ENCODE results near the gene MAPK9. TPM values are rescaled to one million over a fixed set of nuclear protein-coding genes. Genes with fewer than 3 reads are reported as not detected.

Gene MAPK9
- total and polyA plus RNA-seq, 9 of the 15 experiments (the other 6 are each of a cell fraction or from before 2014, with no cell fraction given), result 4.8 to 58.0 (median 29.9) TPM

DNA sequence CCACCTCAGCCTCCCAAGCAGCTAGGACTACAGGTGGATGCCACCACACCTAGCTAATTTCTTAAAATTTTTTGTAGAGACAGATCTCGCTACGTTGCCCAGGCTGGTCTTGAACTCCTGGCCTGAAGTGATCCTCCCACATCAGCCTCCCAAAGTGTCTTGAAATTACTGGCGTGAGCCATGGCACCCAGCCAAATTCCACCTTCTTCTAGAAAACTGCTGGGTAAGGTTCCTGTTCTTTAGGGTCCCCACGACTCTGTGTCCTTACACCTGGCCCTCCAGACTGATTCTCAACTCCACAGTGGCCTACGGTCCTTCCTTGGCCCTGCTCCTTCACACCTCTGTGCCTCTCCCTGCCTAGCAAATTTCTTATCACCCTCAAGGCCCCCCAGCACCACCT is 1.9 kb downstream of the MAPK9 start:
- no peak for FAIRE-seq
- peaks cover 14% of the 10 kb centered on the region for H4K20me1 ChIP-seq (replicated peaks; ENCODE audit: control insufficient read depth, insufficient read depth, low read length)
- no peaks in the 10 kb centered on the region for H3K9me3 ChIP-seq (replicated peaks; ENCODE audit: control insufficient read depth, insufficient read depth, low read depth, low read length)
- ATAC-seq, result no peak
- no peak overlapping the region for H2AFZ ChIP-seq (ENCODE audit: low read depth, low read length)
- BruUV-seq (replicated peaks), result no TSS peak
- WGBS (ENCODE audit: insufficient coverage, low coverage, missing lambda C conversion rate), result 58% methylated on average over 4 of the region's 5 CpGs
- H3K27ac ChIP-seq (ENCODE audit: extremely low read depth, low read depth, low read length), result no peak overlapping the region
- DNase-seq (ENCODE audit: extremely low read depth in 1 of 4, low spot score in 3 of 4), result peak in 1 of 4 experiments; percentile 33
- ChIA-PET POLR2A (interaction anchor here (0.6 to 2.1 kb wide), 5 partner anchors 9 to 18 kb away, joined by 3 to 12 read pairs (median 3); no protein-coding TSS in a partner anchor), CTCF (ENCODE audit: low intra/inter-chr PET ratio) (interaction anchor here (0.6 kb wide), 1 partner anchor 81 kb away, joined by 6 read pairs; the partner anchor contains the start of gene RASGEF1C)
- H3K4me3 ChIP-seq, result no peak overlapping the region
- peaks cover 13 to 37% of the 10 kb centered on the region in 2 experiments; a peak in 4 of 5 replicates for H3K4me1 ChIP-seq (replicated peaks in 1 of 2; ENCODE audit: control insufficient read depth in 2 of 2, insufficient read depth in 2 of 2, low read length in 2 of 2)
- H3K9ac ChIP-seq (ENCODE audit: insufficient read depth in 1 of 2, low read depth in 2 of 2, low read length in 2 of 2), result no peak overlapping the region; a peak in 1 of 4 replicates
- H3K27me3 ChIP-seq (ENCODE audit: control insufficient read depth in 2 of 2, insufficient read depth in 2 of 2, low read length in 2 of 2), result no peaks in the 10 kb centered on the region
- H3K9me1 ChIP-seq (ENCODE audit: control insufficient read depth, insufficient read depth, low read length), result no peaks in the 10 kb centered on the region
- no peak for TF ChIP-seq ZNF253 (CRISPR knock-in tag; conservative IDR thresholded peaks at IDR 0.05)
- no peak for TF ChIP-seq XRCC4 (IDR thresholded peaks at IDR 0.05; ENCODE audit: extremely low read depth, insufficient read depth, insufficient read length)
- TF ChIP-seq NFIC (IDR thresholded peaks at IDR 0.05), result peak; percentile 84
- TF ChIP-seq, protein P1, sequence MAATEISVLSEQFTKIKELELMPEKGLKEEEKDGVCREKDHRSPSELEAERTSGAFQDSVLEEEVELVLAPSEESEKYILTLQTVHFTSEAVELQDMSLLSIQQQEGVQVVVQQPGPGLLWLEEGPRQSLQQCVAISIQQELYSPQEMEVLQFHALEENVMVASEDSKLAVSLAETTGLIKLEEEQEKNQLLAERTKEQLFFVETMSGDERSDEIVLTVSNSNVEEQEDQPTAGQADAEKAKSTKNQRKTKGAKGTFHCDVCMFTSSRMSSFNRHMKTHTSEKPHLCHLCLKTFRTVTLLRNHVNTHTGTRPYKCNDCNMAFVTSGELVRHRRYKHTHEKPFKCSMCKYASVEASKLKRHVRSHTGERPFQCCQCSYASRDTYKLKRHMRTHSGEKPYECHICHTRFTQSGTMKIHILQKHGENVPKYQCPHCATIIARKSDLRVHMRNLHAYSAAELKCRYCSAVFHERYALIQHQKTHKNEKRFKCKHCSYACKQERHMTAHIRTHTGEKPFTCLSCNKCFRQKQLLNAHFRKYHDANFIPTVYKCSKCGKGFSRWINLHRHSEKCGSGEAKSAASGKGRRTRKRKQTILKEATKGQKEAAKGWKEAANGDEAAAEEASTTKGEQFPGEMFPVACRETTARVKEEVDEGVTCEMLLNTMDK (IDR thresholded peaks at IDR 0.05; ENCODE audit: borderline replicate concordance, insufficient read depth, low read depth, low read length, poor library complexity, severe bottlenecking), result no peak
- TF ChIP-seq DPF2 (IDR thresholded peaks at IDR 0.05), result no peak
- peaks cover 46% of the 10 kb centered on the region for H3K79me2 ChIP-seq (ENCODE audit: control insufficient read depth, insufficient read depth, low read length)
- peak overlapping the region; percentile 74 for H3K4me2 ChIP-seq (ENCODE audit: insufficient read depth, low read length)
- peaks cover 18% of the 10 kb centered on the region; the same call in 2 of the 3 replicates for H3K36me3 ChIP-seq (ENCODE audit: control insufficient read depth, insufficient read depth, low read length)
- in situ Hi-C loops (cut with MboI) (no loop called here), intact Hi-C loops (cut with micrococcal nuclease) (loop anchor here (10.0 kb wide), 1 partner anchor 85 kb away; the partner anchor contains the start of gene RASGEF1C)

Measured in K562 (cell line).